ENCODE results near the gene FOXA2.

DNA sequence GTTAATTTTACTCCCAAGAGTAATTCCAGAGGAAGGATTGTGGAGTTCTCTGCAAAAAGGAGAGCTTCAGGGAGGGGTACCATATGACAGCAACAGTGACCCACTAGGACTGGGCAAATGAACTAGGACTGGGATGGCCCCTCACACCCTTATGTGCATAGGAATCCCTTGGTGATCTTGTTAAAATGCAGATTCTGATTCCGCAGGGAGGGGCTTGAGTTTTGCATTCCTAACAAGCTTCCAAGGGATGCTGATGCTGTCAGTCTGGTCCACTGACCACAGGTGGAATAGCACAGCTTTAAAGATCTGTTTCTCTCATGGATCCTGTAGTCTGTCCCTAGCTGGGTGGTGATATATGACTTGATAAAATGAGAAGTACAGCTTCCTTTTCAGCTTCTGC is 6.3 kb upstream of the FOXA2 start:
- no peak for TF ChIP-seq CTCF (conservative IDR thresholded peaks at IDR 0.05; ENCODE audit: low read depth, low read length)
- no peak for TF ChIP-seq EZH2 (IDR thresholded peaks at IDR 0.05; ENCODE audit: low read length, unreplicated experiment)
- TF ChIP-seq EZH2phosphoT487 (IDR thresholded peaks at IDR 0.05; ENCODE audit: borderline replicate concordance, low read length): no peak

All from PC-3 (cell line).